Vagina (tissue), 2 donors: ENCODE data around the gene MAPKBP1.

ENCODE experiments used
- POLR2A ChIP-seq, 2 donors: fragments of 450-650 bp; IDR thresholded peaks; one replicate each; pipeline ENCODE4 v1.6.1; 2017; ENCODE audit warnings: antibody characterized with exemption in 2 of 2, mild to moderate bottlenecking in 2 of 2, moderate library complexity in 2 of 2
- TF ChIP-seq, protein P1 (sequence below), 3 experiments: fragments of 450-650 bp in 2 of 3; fragments of 200-600 bp in 1 of 3; sonication (generic) in 1 of 3; IDR thresholded peaks; one replicate each; pipeline ENCODE4 v1.5.1; 2017 to 2019; ENCODE audit warnings: antibody characterized with exemption in 3 of 3, mild to moderate bottlenecking in 2 of 3, moderate library complexity in 2 of 3

DNA sequence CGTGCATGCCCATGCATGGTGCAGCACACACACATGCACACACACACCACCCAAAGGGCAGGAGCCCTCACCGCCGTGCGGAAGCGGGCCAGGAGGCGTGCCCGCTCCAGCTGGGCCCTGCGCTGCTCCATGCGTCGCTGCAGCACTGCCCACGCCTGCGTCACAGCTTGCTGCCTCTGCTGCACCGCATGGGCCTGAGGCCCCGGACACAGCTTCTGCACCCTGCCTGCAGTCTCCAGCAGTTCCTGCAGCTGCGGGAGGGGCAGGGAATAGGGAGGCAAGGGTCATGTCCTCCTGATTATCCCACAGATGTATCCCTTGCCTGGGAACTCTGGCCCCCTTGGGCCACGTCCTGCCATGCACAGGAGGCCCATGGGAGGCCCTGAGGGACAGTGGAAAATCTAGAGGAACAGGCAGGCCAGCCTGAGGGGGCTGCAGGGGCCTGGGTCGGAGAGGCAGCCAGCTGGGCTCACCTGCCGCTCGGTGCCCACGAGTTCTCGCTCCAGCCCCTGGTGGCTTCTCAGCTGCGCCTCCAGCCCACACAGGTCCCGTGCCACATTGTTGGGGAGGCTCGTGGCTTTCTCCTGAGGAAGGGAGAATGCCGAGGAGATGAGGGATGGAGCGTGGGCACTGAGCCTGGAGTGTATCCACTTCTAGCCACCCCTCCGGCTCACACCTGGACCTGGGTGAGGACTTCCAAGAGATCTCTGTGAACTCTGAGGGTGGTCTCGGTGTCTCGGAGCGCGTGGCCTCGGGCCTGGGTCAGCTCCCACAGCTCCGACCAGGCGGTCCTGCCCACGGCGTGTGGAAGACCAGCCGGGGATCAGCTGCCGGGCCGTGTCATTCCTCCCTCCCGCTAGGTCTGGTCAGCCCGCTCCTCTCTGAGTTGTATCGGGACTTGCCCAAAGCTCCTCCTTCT, 95.7 kb downstream of the MAPKBP1 start:
- TF ChIP-seq, protein P1, sequence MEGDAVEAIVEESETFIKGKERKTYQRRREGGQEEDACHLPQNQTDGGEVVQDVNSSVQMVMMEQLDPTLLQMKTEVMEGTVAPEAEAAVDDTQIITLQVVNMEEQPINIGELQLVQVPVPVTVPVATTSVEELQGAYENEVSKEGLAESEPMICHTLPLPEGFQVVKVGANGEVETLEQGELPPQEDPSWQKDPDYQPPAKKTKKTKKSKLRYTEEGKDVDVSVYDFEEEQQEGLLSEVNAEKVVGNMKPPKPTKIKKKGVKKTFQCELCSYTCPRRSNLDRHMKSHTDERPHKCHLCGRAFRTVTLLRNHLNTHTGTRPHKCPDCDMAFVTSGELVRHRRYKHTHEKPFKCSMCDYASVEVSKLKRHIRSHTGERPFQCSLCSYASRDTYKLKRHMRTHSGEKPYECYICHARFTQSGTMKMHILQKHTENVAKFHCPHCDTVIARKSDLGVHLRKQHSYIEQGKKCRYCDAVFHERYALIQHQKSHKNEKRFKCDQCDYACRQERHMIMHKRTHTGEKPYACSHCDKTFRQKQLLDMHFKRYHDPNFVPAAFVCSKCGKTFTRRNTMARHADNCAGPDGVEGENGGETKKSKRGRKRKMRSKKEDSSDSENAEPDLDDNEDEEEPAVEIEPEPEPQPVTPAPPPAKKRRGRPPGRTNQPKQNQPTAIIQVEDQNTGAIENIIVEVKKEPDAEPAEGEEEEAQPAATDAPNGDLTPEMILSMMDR (IDR thresholded peaks at IDR 0.05) = no peak
- no peak for TF ChIP-seq POLR2A (IDR thresholded peaks at IDR 0.05)
